OCI-LY1 (cell line): ENCODE data around the gene EIPR1.

Experiments
- CTCF ChIP-seq: fragments of 200-600 bp; sonication (generic), shearing (Covaris generic); IDR thresholded peaks from 2 replicates; pipeline ENCODE4 v1.5.1; 2017; ENCODE audit warnings: mild to moderate bottlenecking, antibody characterized with exemption, low read length, moderate library complexity, mixed read lengths
- EZH2 ChIP-seq: fragments of 200-600 bp; sonication (generic), shearing (Covaris generic); IDR thresholded peaks from 2 replicates; pipeline ENCODE4 v1.8.0; 2017; ENCODE audit warnings: borderline replicate concordance, mixed run types, mild to moderate bottlenecking, antibody characterized with exemption, low read length, moderate library complexity, mixed read lengths

- TF ChIP-seq EZH2 = no peak
- TF ChIP-seq CTCF = no peak
Measured at GRCh38 chr2:3398857-3399256, 21.2 kb upstream of the EIPR1 start.
